PC-9 (cell line): ENCODE results near the gene NELFCD.

Experiments used
- CTCF ChIP-seq: fragments of 200-600 bp; sonication (generic); conservative IDR thresholded peaks from 2 replicates; pipeline ENCODE4 v1.6.1; 2017; ENCODE audit warnings: mixed run types, antibody characterized with exemption, mild to moderate bottlenecking, moderate library complexity
- EZH2 ChIP-seq: fragments of 200-600 bp; sonication (generic); IDR thresholded peaks from 2 replicates; pipeline ENCODE4 v1.8.0; 2017; ENCODE audit warnings: antibody characterized with exemption, low read depth

GRCh38 chr20:58971429-58971828 is 9.6 kb upstream of the NELFCD start:
- TF ChIP-seq CTCF, result no peak
- TF ChIP-seq EZH2, result no peak
